Measurements from ENCODE around the gene SHISA9. TPM values are rescaled to one million over a fixed set of nuclear protein-coding genes. Genes with fewer than 3 reads are reported as not detected.

SHISA9 gene
- total and polyA plus RNA-seq, 4 donors, result under 0.01 to 0.46 (median 0.07) TPM

DNA sequence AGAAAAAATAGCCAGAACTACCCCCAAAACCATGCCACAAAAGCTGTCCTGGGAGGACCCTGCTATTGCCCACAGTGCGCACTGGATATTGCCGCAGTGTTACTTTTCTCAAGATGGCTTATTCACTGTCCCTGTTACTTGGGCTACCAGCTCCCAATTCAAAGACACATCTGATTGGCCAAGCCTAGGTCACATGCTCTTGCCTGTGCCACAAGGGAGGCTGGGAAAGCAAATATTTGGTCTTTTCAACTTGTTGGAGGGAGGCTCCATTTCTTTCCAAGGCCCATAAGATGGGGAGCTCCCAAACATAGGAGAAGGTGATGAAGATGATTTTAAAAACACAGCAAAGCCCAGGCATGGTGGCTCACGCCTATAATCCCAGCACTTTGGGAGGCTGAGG lies 257.0 kb downstream of the SHISA9 start:
- TF ChIP-seq CTCF (IDR thresholded peaks at IDR 0.05; ENCODE audit: control extremely low read depth, extremely low read depth), result no peak
- WGBS, 2 donors, result 93 to 94% methylated on average over 3 of the region's 3 CpGs

GRCh38 chr16:13165024-13165423 lies 263.6 kb downstream of the SHISA9 start:
- Histone ChIP-seq H3K27me3 (ENCODE audit: control insufficient read depth in 3 of 3, insufficient read depth in 3 of 3, low read length in 2 of 3) (no peaks in the 10 kb centered on the region), H3K4me3 (no peak overlapping the region), H3K4me1 (ENCODE audit: control insufficient read depth in 5 of 5, insufficient read depth in 5 of 5, low read length in 5 of 5) (no peaks in the 10 kb centered on the region), H3K27ac (ENCODE audit: low read depth in 1 of 2, low read length in 1 of 2) (no peak overlapping the region), H3K9me3 (ENCODE audit: control insufficient read depth in 4 of 4, insufficient read depth in 3 of 4, low read length in 3 of 4) (peaks cover 0 to 8% (median 0%) of the 10 kb centered on the region in 4 donors), H3K36me3 (ENCODE audit: control insufficient read depth in 4 of 4, insufficient read depth in 4 of 4, low read length in 4 of 4) (no peaks in the 10 kb centered on the region), H3K9ac (ENCODE audit: insufficient read depth in 1 of 2, low read length in 2 of 2) (no peak overlapping the region)
- ATAC-seq (ENCODE audit: insufficient read depth, low FRiP score) (no peak), DNase-seq (no peak)
- WGBS, 2 donors, result 66 to 81% methylated on average over 1 of the region's 1 CpG
- TF ChIP-seq CTCF (IDR thresholded peaks at IDR 0.05; ENCODE audit: control extremely low read depth, extremely low read depth), result no peak

More for the DNA sequence above, 257.0 kb downstream of the SHISA9 start:
- H3K4me1 ChIP-seq (ENCODE audit: control insufficient read depth in 5 of 5, insufficient read depth in 5 of 5, low read length in 5 of 5), result no peaks in the 10 kb centered on the region
- H3K9me3 ChIP-seq (ENCODE audit: control insufficient read depth in 4 of 4, insufficient read depth in 3 of 4, low read length in 3 of 4), result peaks cover 0 to 2% (median 0%) of the 10 kb centered on the region in 4 donors
- no peak for ATAC-seq (ENCODE audit: insufficient read depth, low FRiP score)
- no peak overlapping the region for H3K27ac ChIP-seq (ENCODE audit: low read depth in 1 of 2, low read length in 1 of 2)
- H3K27me3 ChIP-seq (ENCODE audit: control insufficient read depth in 3 of 3, insufficient read depth in 3 of 3, low read length in 2 of 3), result no peaks in the 10 kb centered on the region
- DNase-seq, result no peak
- no peak overlapping the region for H3K4me3 ChIP-seq
- H3K36me3 ChIP-seq (ENCODE audit: control insufficient read depth in 4 of 4, insufficient read depth in 4 of 4, low read length in 4 of 4), result no peaks in the 10 kb centered on the region
- no peak overlapping the region for H3K9ac ChIP-seq (ENCODE audit: insufficient read depth in 1 of 2, low read length in 2 of 2)

GRCh38 chr16:13168091-13168572 lies 266.7 kb downstream of the SHISA9 start:
- Histone ChIP-seq H3K27me3 (ENCODE audit: control insufficient read depth in 3 of 3, insufficient read depth in 3 of 3, low read length in 2 of 3) (no peaks in the 10 kb centered on the region), H3K9me3 (ENCODE audit: control insufficient read depth in 4 of 4, insufficient read depth in 3 of 4, low read length in 3 of 4) (peaks cover 0 to 11% (median 0%) of the 10 kb centered on the region in 4 donors), H3K27ac (ENCODE audit: low read depth in 1 of 2, low read length in 1 of 2) (no peak overlapping the region), H3K9ac (ENCODE audit: insufficient read depth in 1 of 2, low read length in 2 of 2) (no peak overlapping the region), H3K4me1 (ENCODE audit: control insufficient read depth in 5 of 5, insufficient read depth in 5 of 5, low read length in 5 of 5) (no peaks in the 10 kb centered on the region), H3K4me3 (no peak overlapping the region), H3K36me3 (ENCODE audit: control insufficient read depth in 4 of 4, insufficient read depth in 4 of 4, low read length in 4 of 4) (no peaks in the 10 kb centered on the region)
- 73 to 76% methylated on average over 4 of the region's 4 CpGs for WGBS, 2 donors
- no peak for TF ChIP-seq CTCF (IDR thresholded peaks at IDR 0.05; ENCODE audit: control extremely low read depth, extremely low read depth)
- no peak for DNase-seq
- ATAC-seq (ENCODE audit: insufficient read depth, low FRiP score), result no peak

DNA sequence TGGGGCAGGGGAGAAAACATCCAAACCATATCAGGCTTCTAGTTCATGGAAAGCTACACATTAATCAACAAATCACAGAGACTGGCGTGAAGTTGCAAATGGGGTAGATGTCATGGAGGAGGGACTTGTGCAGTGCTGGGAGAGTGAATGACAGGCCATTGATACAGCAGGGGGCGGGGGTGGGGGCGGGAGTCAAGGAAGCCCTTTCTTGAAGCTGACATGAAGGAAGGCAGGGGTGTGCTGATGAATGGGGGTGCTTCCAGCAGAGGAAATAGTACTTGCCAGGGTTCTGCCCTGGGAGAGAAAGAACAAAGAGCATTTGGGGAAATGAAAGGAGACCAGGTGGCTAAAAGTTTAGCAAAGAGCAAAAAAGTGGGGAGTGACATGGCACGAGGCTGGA lies 269.9 kb downstream of the SHISA9 start:
- Histone ChIP-seq H3K9me3 (ENCODE audit: control insufficient read depth in 4 of 4, insufficient read depth in 3 of 4, low read length in 3 of 4) (peaks cover 0 to 13% (median 0%) of the 10 kb centered on the region in 4 donors), H3K27ac (ENCODE audit: low read depth in 1 of 2, low read length in 1 of 2) (no peak overlapping the region), H3K4me3 (no peak overlapping the region), H3K9ac (ENCODE audit: insufficient read depth in 1 of 2, low read length in 2 of 2) (no peak overlapping the region), H3K4me1 (ENCODE audit: control insufficient read depth in 5 of 5, insufficient read depth in 5 of 5, low read length in 5 of 5) (no peaks in the 10 kb centered on the region), H3K36me3 (ENCODE audit: control insufficient read depth in 4 of 4, insufficient read depth in 4 of 4, low read length in 4 of 4) (no peaks in the 10 kb centered on the region), H3K27me3 (ENCODE audit: control insufficient read depth in 3 of 3, insufficient read depth in 3 of 3, low read length in 2 of 3) (peaks cover 0 to 3% (median 0%) of the 10 kb centered on the region in 3 donors)
- WGBS, 2 donors, result 33 to 34% methylated on average over 4 of the region's 4 CpGs
- TF ChIP-seq CTCF (IDR thresholded peaks at IDR 0.05; ENCODE audit: control extremely low read depth, extremely low read depth), result no peak
- no peak for DNase-seq
- no peak for ATAC-seq (ENCODE audit: insufficient read depth, low FRiP score)
